IMR-90 (cell line): Measurements from ENCODE around the gene PRF1. TPM values are rescaled to one million over a fixed set of nuclear protein-coding genes. Genes with fewer than 3 reads are reported as not detected.

Source experiments
- ATAC-seq: fragments of 200-7000 bp; cut with Tn5 transposase; 2 replicates; pipeline ENCODE4 v1.9.1; 2020; ENCODE audit warnings: low read depth, mild to moderate bottlenecking, moderate library complexity
- BruUV-seq: library from RNA; stranded (reverse); fragments of 400-500 nt; replicated peaks from 2 replicates; lab custom pipeline; 2021; lab: Mats Ljungman, UMichigan
- CTCF ChIA-PET: fragments of 300-600 bp; formaldehyde crosslinking; extraction: SDS; loops from one replicate; lab custom pipeline; 2021; ENCODE audit warnings: antibody characterized with exemption; lab: Yijun Ruan, JAX
- POLR2A ChIA-PET: fragments of 300-600 bp; sonication (Branson Sonifier 250); formaldehyde crosslinking; loops from one replicate; lab custom pipeline; 2022; ENCODE audit warnings: antibody characterized with exemption; ENCODE audit not compliant: unreplicated experiment; lab: Charles Lee
- DNase-seq: peaks from one replicate; pipeline ENCODE4 v3.0.0; 2013
- H2AFZ ChIP-seq: replicated peaks from 2 replicates; pipeline ENCODE3; 2013; ENCODE audit warnings: low read length, mild to moderate bottlenecking; ENCODE audit not compliant: poor library complexity
- H2AK5ac ChIP-seq: 2 replicates; pipeline ENCODE4 v1.6.1; 2013; ENCODE audit warnings: low read depth, low read length, inconsistent platforms
- H2AK9ac ChIP-seq: replicated peaks from 2 replicates; pipeline ENCODE3; 2013; ENCODE audit warnings: mild to moderate bottlenecking, low read depth, low read length, moderate library complexity; ENCODE audit not compliant: poor library complexity
- H2BK120ac ChIP-seq: 2 replicates; pipeline ENCODE4 v1.6.1; 2013; ENCODE audit warnings: low read depth, low read length, inconsistent platforms
- H2BK15ac ChIP-seq: 3 replicates; pipeline ENCODE4 v1.6.1; 2013; ENCODE audit warnings: low read depth, low read length, inconsistent platforms
- H2BK20ac ChIP-seq: 2 replicates; pipeline ENCODE4 v1.6.1; 2013; ENCODE audit warnings: low read depth, mild to moderate bottlenecking, inconsistent platforms, low read length, moderate library complexity
- H2BK5ac ChIP-seq: 2 replicates; pipeline ENCODE4 v1.6.1; 2013; ENCODE audit warnings: mild to moderate bottlenecking, low read depth, low read length, inconsistent platforms; ENCODE audit not compliant: poor library complexity, severe bottlenecking
- H3K14ac ChIP-seq: replicated peaks from 2 replicates; pipeline ENCODE4 v1.6.1; 2013; ENCODE audit warnings: low read depth, low read length, inconsistent platforms
- H3K18ac ChIP-seq: 2 replicates; pipeline ENCODE4 v1.6.1; 2013; ENCODE audit warnings: low read depth, low read length, control low read depth
- H3K23ac ChIP-seq: 2 replicates; pipeline ENCODE4 v1.6.1; 2013; ENCODE audit warnings: low read depth, low read length, inconsistent platforms
- H3K27ac ChIP-seq: 2 replicates; pipeline ENCODE4 v1.5.1; 2013; ENCODE audit warnings: mild to moderate bottlenecking, control low read depth, low read length; ENCODE audit not compliant: insufficient read depth
- H3K27me3 ChIP-seq: 2 replicates; pipeline ENCODE4 v1.6.1; 2013; ENCODE audit warnings: low read length; ENCODE audit not compliant: control insufficient read depth, insufficient read depth
- H3K36me3 ChIP-seq: 2 replicates; pipeline ENCODE4 v1.6.1; 2013; ENCODE audit warnings: low read length, mixed read lengths; ENCODE audit not compliant: control insufficient read depth, insufficient read depth
- H3K4ac ChIP-seq: 2 replicates; pipeline ENCODE4 v1.6.1; 2013; ENCODE audit warnings: low read depth, low read length, inconsistent platforms
- H3K4me1 ChIP-seq: 2 replicates; pipeline ENCODE4 v1.6.1; 2013; ENCODE audit warnings: low read length, mixed read lengths; ENCODE audit not compliant: control insufficient read depth, insufficient read depth
- H3K4me2 ChIP-seq: 2 replicates; pipeline ENCODE4 v1.6.1; 2013; ENCODE audit warnings: low read depth, mild to moderate bottlenecking, control low read depth, low read length, moderate library complexity
- H3K4me3 ChIP-seq: 2 replicates; pipeline ENCODE4 v1.5.1; 2013; ENCODE audit warnings: low read depth, mild to moderate bottlenecking, control low read depth, low read length, moderate library complexity; ENCODE audit not compliant: insufficient read depth
- H3K56ac ChIP-seq: 2 replicates; pipeline ENCODE4 v1.6.1; 2013; ENCODE audit warnings: low read length, inconsistent platforms; ENCODE audit not compliant: insufficient read depth; ENCODE audit errors: extremely low read depth
- H3K79me1 ChIP-seq, 2 experiments: 2 replicates each; pipeline ENCODE4 v1.6.1; 2013; ENCODE audit warnings: low read length in 2 of 2, inconsistent platforms in 1 of 2, low read depth in 1 of 2
- H3K9ac ChIP-seq: 2 replicates; pipeline ENCODE4 v1.6.1; 2013; ENCODE audit warnings: low read depth, low read length, control low read depth
- H3K9me1 ChIP-seq: 2 replicates; pipeline ENCODE4 v1.6.1; 2013; ENCODE audit warnings: low read length, inconsistent platforms; ENCODE audit not compliant: insufficient read depth
- H3K9me3 ChIP-seq: 2 replicates; pipeline ENCODE4 v1.6.1; 2013; ENCODE audit warnings: low read length; ENCODE audit not compliant: control insufficient read depth, insufficient read depth
- H4K20me1 ChIP-seq: 2 replicates; pipeline ENCODE4 v1.6.1; 2013; ENCODE audit warnings: low read length, inconsistent platforms; ENCODE audit not compliant: insufficient read depth
- H4K5ac ChIP-seq: 2 replicates; pipeline ENCODE4 v1.6.1; 2013; ENCODE audit warnings: mild to moderate bottlenecking, low read depth, low read length, control low read depth
- H4K8ac ChIP-seq, 2 experiments: 2 replicates each; pipeline ENCODE4 v1.6.1; 2013; ENCODE audit warnings: low read depth in 2 of 2, low read length in 2 of 2, control low read depth in 1 of 2, inconsistent platforms in 1 of 2
- H4K91ac ChIP-seq: 2 replicates; pipeline ENCODE4 v1.6.1; 2013; ENCODE audit warnings: low read depth, low read length, inconsistent platforms; ENCODE audit not compliant: insufficient read depth
- BHLHE40 ChIP-seq: fragments of 150-350 bp; IDR thresholded peaks from 2 replicates; pipeline ENCODE4 v1.6.1; 2016; ENCODE audit warnings: mild to moderate bottlenecking, low read depth, low read length
- CEBPB ChIP-seq: IDR thresholded peaks from 2 replicates; pipeline ENCODE4 v1.6.1; 2012; ENCODE audit warnings: low read depth, low read length, improper control_type of control experiment
- CHD1 ChIP-seq: IDR thresholded peaks from 2 replicates; pipeline ENCODE4 v1.6.1; 2012; ENCODE audit warnings: low read depth, low read length, improper control_type of control experiment
- CTCF ChIP-seq: conservative IDR thresholded peaks from 2 replicates; pipeline ENCODE4 v1.5.1; 2012; ENCODE audit warnings: mild to moderate bottlenecking, low read depth, low read length, improper control_type of control experiment
- MAFK ChIP-seq: IDR thresholded peaks from 2 replicates; pipeline ENCODE4 v1.6.1; 2012; ENCODE audit warnings: low read depth, low read length, improper control_type of control experiment
- MAZ ChIP-seq: IDR thresholded peaks from 2 replicates; pipeline ENCODE4 v1.6.1; 2012; ENCODE audit warnings: low read depth, mild to moderate bottlenecking, low read length, improper control_type of control experiment, moderate library complexity, borderline replicate concordance
- NFE2L2 ChIP-seq: fragments of 150-350 bp; IDR thresholded peaks from 2 replicates; pipeline ENCODE4 v1.6.1; 2016; ENCODE audit warnings: low read depth, mild to moderate bottlenecking, low read length
- RCOR1 ChIP-seq: IDR thresholded peaks from 2 replicates; pipeline ENCODE4 v1.6.1; 2012; ENCODE audit warnings: mild to moderate bottlenecking, low read length, improper control_type of control experiment; ENCODE audit not compliant: insufficient replicate concordance
- RFX5 ChIP-seq: IDR thresholded peaks from 2 replicates; pipeline ENCODE4 v1.8.0; 2012; ENCODE audit warnings: low read depth, mild to moderate bottlenecking, low read length, moderate library complexity
- SMC3 ChIP-seq: fragments of 150-350 bp; IDR thresholded peaks from 2 replicates; pipeline ENCODE4 v1.6.1; 2016; ENCODE audit warnings: low read depth, mild to moderate bottlenecking, antibody characterized with exemption, low read length, moderate library complexity
- WGBS, 2 experiments: methylation state at CpG; one replicate each; pipeline versions ENCODE4 v1.1.5 to v1.1.7; 2013; ENCODE audit warnings: missing lambda C conversion rate in 2 of 2; ENCODE audit not compliant: insufficient read length in 1 of 2; ENCODE audit errors: extremely low coverage in 2 of 2; 5-methylcytosine and 5-hydroxymethylcytosine counted together
- dilution Hi-C: fragments of 300-500 bp; cut with HindIII; formaldehyde crosslinking; loops from one replicate; pipeline ENCODE4 v1.14.3; 2018; ENCODE audit warnings: low sequenced_read_pairs; ENCODE audit not compliant: unreplicated experiment
- in situ Hi-C: fragments of 300-500 bp; cut with MboI; formaldehyde crosslinking; loops from 3 replicates; pipeline ENCODE4 v1.14.3; 2019; ENCODE audit warnings: low sequenced_read_pairs, inconsistent platforms, mixed read lengths
- intact Hi-C: fragments of 100-400 bp; cut with micrococcal nuclease; formaldehyde crosslinking; loops from 2 replicates; pipeline ENCODE4 v1.10.0; 2022
- polyA plus RNA-seq, 3 experiments: library from polyadenylated mRNA; depleted of rRNA; stranded (reverse); fragments of >200 nt; gene quantifications; 2 replicates each; pipeline ENCODE4 v1.2.3, GENCODE V29; 2012; ENCODE audit warnings: low replicate concordance in 1 of 3
- total RNA-seq: library from RNA; depleted of rRNA; stranded (reverse); fragments of >200 nt; gene quantifications from 2 replicates; pipeline ENCODE4 v1.2.3, GENCODE V29; 2012

The PRF1 gene
- total and polyA plus RNA-seq, 2 of the 4 experiments (the other 2 are of a cell fraction), result not detected

DNA sequence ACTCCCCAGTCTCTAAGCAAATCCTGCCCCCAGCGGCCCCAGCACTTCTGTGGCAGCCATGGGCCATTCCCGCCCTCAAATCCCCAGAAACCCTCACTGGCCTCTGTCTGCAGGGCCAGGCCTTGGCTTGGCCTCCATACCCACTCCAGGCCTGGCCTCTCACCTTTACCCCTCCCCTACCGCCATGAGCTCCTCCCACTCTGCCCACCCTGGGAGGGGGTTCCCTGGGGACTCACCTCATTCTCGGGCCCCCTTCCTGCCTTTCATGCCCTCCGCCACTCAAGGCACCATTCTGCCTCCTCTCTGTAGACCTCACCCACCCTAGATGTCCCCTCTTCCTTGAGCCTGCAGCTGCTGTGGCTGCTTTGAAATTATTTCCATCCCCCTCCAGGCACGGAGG, 41.0 kb downstream of the PRF1 start:
- Histone ChIP-seq H2AFZ (no peak overlapping the region), H3K56ac (no peak overlapping the region), H3K9ac (no peak overlapping the region), H4K5ac (no peak overlapping the region), H3K79me1 (no peaks in the 10 kb centered on the region), H2BK5ac (no peak overlapping the region), H3K9me3 (no peaks in the 10 kb centered on the region), H3K4me1 (peaks cover 3% of the 10 kb centered on the region; the same call in 1 of the 2 replicates), H2BK15ac (no peak overlapping the region), H4K8ac (no peak overlapping the region), H3K36me3 (no peaks in the 10 kb centered on the region), H2AK9ac (no peak overlapping the region), H3K27me3 (peaks cover 16% of the 10 kb centered on the region), H2BK120ac (no peak overlapping the region), H3K4me2 (no peak overlapping the region), H2BK20ac (no peak overlapping the region), H4K20me1 (no peaks in the 10 kb centered on the region), H4K91ac (no peak overlapping the region), H3K27ac (no peak overlapping the region), H3K18ac (no peak overlapping the region), H3K9me1 (no peaks in the 10 kb centered on the region), H2AK5ac (no peak overlapping the region), H3K4me3 (no peak overlapping the region), H3K23ac (no peak overlapping the region), H3K4ac (no peak overlapping the region), H3K14ac (no peak overlapping the region)
- WGBS, 2 experiments, result 100% methylated on average over 1 of the region's 6 CpGs; no CpG with 5 or more reads in 1 of the 2 experiments
- ATAC-seq, result no peak
- no peak for DNase-seq
- in situ Hi-C loops, result no loop called here
- TF ChIP-seq BHLHE40, result no peak
- no peak for TF ChIP-seq NFE2L2
- TF ChIP-seq RFX5, result no peak
- TF ChIP-seq CEBPB, result no peak
- TF ChIP-seq CHD1, result no peak
- TF ChIP-seq SMC3, result no peak
- TF ChIP-seq MAFK, result no peak
- TF ChIP-seq RCOR1, result no peak
- TF ChIP-seq MAZ, result no peak
- TF ChIP-seq CTCF, result no peak
- BruUV-seq, result no TSS peak
- CTCF ChIA-PET, result interaction anchor here (1.0 to 1.1 kb wide), 2 partner anchors 12 to 197 kb away, joined by 3 to 4 read pairs; no protein-coding TSS in a partner anchor
- dilution Hi-C loops, result no loop called here
- POLR2A ChIA-PET, result no interaction called here
- intact Hi-C loops, result no loop called here
